Stimulated activated CD4-positive, alpha-beta T cell treated with anti-CD3 and anti-CD28 coated beads, Interleukin-2, amount 100 ng/mL, for 4 hours (primary cell): ENCODE results near the gene EFCAB12.
"Not testable (repeated sequence)": the region's sequence is repeated elsewhere in the genome, so short reads cannot be mapped to it uniquely, and the experiment has no call there.

Source experiments
- DNase-seq: peaks from one replicate; pipeline ENCODE4 v3.0.0-alpha.2; 2020; ENCODE audit warnings: low read depth

EFCAB12 gene

DNA sequence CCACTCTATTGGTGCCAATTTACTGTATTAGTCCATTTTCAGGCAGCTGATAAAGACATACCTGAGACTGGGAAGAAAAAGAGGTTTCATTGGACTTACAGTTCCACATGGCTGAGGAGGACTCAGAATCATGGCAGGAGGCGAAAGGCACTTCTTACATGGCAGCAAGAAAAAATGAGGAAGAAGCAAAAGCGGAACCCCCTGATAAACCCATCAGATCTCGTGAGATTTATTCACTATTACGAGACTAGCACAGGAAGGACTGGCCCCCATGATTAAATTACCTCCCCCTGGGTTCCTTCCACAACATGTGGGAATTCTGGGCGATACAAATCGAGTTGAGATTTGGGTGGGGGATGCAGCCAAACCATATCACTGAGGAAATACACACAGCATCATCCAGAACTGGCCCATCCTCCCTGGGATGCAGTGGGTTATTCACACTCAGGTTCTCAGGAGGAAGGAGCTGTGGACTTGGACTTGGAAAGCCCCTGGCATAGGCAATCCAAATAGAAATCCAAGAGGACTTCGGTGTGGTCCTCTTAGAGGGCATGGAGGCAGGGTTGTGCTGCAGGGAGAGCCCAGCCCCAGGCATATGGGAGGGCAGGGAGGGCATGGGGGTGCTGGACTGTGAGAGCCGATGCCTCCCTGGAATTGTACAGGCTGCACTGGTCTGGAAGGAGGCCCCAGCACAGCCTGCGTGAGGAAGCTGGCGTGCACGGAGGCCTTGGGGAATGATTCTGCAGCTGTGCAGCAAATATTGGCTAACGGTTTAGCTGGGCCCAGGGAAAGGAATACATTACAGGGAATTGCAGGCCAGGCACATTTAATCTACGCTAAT lies 62.9 kb downstream of the EFCAB12 start:
- no peak for DNase-seq

DNA sequence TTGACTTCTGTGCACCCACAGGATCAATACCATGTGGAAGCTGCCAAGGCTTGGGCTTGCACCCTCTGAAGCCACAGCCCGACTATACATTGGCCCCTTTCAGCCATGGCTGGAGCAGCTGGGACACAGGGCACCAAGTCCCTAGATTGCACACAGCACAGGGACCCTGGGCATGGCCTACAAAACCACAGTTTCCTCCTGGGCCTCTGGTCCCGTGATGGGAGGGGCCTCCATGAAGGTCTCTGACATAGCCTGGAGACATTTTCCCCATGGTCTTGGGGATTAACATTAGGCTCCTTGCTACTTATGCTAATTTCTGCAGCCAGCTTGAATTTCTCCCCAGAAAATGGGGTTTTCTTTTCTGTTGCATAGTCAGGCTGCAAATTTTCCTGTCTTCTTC lies 63.6 kb downstream of the EFCAB12 start:
- not testable (repeated sequence) for DNase-seq

DNA sequence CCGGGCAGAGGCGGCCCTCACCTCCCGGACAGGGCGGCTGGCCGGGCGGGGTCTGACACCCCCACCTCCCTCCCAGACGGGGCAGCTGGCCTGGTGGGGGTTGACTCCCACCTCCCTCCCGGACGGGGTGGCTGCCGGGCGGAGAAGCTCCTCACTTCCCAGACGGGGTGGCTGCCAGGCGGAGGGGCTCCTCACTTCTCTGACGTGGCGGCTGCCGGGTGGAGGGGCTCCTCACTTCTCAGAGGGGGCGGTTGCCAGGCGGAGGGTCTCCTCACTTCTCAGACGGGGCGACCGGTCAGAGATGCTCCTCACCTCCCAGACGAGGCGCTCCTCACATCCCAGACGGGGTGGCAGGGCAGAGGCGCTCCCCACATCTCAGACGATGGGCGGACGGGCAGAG lies 65.1 kb downstream of the EFCAB12 start:
- not testable (repeated sequence) for DNase-seq

DNA sequence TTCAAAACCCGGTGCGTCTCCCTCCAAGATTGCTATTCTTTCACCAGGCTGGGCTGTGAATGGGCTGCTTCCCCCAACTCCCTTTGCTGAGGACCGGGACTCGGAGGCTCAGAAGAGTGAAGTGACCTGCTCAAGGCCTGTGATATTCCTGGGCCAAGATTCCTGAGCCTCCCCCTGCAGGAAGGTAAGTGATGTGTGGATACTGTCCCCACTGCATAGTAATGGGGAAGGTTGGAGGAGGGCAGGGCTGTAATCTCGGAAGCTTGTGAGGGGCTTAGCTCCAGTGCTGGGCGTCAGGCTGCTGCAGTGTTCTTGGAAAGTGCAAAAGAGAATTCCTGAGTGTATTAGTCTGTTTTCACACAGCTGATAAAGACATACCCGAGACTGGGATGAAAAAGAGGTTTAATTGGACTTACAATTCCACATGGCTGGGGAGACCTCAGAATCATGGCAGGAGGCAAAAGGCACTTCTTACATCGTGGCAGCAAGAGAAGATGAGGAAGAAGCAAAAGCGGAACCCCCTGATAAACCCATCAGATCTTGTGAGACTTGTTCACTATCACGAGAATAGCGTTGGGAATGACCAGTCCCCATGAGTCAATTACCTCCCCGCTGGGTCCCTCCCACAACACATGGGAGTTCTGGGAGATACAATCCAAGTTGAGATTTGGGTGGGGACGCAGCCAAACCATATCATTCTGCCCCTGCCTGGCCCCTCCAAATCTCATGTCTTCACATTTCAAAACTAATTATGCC lies 67.6 kb downstream of the EFCAB12 start:
- no peak for DNase-seq

DNA sequence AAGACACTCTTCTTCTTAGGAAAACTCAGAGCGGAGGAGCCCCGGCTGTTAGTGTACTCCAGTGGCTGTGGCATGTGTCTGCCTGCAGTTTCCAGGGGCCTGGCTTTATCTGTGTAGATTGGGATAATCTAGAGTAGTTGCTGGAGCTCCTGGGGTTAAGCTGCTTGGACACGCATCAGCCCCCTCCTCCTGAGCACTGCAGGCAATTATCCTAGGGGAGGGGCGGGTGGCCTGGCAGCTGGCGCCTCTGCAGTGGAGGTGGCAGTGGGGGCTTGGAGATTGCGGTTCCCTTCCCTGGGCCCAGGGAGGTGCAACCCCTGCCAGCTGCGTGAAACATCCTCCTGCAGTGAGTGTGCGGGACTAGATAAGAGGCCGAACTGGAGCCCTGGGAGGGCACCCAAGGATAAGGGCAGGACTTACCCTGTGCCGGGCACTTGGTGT lies 68.2 kb downstream of the EFCAB12 start:
- no peak for DNase-seq

DNA sequence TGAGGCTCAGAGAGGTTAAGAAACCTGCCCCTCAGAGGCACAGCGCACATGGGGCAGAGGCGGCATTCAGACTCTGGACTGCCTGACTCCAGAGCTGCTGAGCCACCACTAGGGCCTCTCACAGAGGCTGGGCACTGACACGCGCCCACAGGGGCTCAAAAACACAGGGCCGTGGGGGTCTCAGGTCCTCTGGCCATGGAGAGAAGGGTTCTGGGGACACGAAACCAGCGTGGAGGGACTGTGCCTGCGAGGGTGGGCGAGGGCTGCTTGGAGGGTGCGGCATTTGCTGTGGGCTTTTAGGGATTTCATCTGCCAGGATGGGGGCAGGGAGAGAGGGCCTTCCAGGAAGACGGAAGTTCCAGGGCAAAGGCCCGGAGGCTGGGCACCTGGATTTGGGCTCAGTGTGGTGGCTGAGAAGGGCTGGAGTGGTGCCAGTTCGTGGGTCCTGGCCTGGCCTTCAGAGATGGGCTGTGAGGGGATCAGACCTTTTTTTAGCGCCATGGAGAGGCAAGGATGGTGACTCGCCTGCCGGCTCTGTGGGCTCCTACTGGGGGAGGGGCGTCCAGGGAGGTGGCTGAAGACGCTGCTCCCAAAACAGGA lies 69.6 kb downstream of the EFCAB12 start:
- DNase-seq = no peak

DNA sequence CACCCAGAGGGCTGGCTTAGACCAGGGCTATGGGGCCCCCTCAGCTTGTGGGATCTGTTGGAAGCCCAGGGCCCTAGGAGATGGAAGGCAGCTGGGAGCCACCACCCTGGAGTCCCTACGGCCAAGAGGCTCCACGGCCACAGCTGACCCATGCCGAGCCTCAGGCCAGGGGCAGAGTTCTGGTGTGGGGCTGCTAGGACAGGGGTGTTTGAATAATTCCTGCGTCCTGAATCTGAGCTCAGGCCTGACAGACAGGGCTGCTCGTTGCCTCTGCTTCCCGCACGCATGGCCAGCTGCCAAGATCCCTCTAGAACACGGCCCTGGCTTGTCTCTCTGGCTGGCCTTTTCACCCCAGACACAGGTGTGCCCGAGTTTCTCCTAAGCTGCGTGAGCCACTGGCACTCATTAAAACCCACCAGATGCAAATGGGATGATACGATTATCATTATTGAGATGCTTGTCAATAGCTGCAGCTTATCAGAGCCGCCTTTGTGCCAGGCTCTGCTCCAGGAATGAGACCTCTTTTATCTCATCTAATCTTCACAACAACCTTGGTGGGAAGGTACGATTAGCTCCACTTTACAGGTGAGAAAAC lies 70.2 kb downstream of the EFCAB12 start:
- no peak for DNase-seq

DNA sequence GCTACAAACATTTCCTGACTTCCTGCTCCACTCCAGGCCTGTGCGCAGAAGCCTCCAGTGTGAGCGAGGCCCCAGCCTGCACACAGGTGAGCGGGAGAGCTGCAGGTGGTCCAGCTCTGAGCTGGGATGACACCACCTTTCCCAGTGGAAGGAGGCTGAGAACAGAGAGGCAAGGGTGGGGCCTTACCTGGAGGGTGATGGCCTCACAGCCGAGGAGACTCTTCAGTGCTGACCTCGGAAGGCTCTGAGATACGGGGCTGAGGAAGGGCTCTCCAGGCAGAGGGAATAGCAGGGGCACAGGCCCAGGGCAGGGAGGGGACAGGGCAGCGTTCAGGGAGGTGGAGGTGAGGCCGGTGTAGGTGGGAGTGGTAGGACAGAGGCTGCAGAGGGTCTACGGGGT lies 70.8 kb downstream of the EFCAB12 start:
- no peak for DNase-seq

DNA sequence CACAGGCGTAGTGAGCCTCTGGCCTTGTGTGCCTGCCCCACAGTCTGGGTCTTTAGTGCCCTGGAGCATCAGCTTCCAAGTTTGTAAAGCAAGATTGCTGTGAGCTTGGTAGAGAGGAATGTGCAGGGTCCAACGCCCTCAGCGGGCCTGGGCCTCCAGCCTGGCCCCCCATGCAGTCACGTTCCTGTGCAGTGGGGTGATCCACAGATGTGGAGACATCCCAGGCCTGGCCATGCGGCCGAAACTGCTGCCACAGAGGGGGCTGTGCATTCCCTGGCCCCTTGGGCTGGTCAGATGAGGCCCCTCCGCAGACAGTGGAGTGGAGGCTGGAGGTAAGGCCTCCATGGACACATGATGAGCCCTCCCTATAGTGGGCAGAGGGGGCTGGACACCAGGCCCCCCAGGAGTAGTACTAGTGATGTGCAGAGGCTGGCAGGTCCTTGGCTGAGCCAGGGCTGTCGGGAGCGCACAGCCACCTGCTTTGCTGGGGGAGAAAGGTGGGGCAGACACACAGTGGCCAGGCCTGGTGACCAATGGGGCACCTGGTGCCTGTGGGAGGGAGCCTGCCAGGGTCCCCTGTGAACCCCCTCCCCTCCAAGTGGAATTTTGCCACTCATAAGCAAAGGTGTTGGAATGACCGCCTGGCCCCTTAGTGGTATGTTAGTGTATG lies 71.5 kb downstream of the EFCAB12 start:
- DNase-seq = no peak

DNA sequence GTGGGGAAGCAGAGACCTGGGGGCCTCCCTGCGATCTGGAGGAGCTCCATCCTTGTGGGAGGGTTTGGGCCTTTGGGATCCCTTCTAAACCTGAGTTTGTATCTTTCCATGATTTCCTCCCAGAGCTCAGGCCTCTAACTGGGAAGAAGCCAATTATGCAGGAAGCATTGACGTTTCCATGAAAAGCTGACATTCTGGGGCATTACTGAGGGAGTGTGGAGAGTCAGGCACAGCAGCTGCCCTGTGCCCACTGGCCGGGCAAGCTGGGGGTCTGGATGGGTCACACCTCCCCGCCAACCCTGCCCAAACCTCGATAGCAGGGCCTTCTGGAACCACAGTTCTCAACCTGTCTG lies 74.9 kb downstream of the EFCAB12 start:
- no peak for DNase-seq

DNA sequence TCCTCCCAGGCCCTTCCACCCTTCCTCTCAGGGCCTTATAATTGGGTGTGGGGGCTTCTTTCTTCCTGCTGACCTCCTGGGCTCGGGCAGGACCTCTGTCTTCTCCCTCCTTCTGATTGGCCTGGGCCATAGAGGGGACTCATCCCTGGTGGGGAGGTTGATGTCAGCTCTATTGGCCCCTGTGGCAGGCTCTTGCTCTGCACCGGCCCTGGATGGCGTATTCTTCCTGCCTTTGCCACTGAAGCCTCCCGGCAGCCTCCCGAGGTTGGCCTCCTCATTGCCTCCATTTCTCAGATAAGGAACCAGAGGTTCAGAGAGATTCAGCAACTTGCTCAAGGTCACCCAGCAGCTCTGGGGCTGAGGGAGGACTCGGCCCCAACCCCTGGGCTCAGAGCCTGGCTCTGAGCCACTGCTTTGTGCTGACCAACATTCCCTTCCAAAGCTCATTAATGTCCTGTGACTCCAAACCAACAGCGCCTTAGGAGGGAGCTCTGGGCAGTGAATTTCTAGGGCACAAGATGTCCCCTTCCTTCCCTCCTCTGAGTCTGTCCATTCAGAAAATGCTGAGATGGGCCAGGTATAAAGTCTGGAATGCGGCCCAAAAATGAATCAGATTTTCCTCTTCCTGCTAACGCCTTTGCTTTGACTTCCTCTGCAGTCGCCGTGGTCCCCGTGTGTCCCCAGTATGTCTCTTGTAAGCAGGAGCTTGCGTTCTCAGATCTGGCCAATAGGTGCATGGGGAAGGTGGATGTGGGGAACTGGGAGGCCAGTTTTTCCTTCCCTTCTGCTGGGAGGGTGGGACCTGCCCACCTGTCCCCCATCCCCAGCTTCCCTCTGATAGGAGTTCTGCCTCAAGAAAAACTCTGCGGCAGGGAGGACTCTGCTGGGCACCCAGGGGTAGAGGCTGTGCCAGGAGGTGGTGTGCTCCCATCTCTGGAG lies 75.5 kb downstream of the EFCAB12 start:
- no peak for DNase-seq

DNA sequence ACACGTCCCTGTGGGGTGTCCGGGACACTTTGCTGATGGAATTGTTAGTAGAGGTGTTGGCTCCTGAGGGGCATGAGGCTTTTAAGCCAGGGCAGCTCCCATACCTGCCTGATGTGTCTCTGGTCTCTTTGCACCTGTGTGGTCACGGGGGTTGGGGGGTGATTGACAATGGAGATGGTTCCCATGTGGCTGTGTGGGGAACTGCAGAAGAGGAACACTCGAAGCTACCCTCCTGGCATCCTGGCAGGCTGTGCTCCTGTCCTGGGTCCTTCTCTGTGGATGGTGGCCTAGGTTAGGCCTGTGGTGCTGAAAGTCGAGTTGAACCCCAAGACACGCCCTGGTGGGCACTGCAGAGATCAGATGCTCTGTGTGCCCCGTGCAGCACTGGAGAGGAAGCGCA lies 76.4 kb downstream of the EFCAB12 start:
- DNase-seq = no peak
